Suprapubic skin (tissue), 4 donors: Measurements from ENCODE around the gene PPP6R3. TPM values are rescaled to one million over a fixed set of nuclear protein-coding genes. Genes with fewer than 3 reads are reported as not detected.

Experiments
- DNase-seq, 2 donors: peaks; one replicate each; pipeline ENCODE4 v3.0.0-alpha.2; 2019; ENCODE audit warnings: low spot score in 2 of 2
- H3K27ac ChIP-seq: fragments of 200-600 bp; sonication (generic); one replicate; pipeline ENCODE4 v1.5.1; 2019
- H3K27me3 ChIP-seq: fragments of 200-600 bp; sonication (generic); one replicate; pipeline ENCODE4 v1.5.1; 2019
- H3K36me3 ChIP-seq: fragments of 200-600 bp; sonication (generic); one replicate; pipeline ENCODE4 v1.5.1; 2019
- H3K4me1 ChIP-seq: fragments of 200-600 bp; sonication (generic); one replicate; pipeline ENCODE4 v1.5.1; 2019
- H3K4me3 ChIP-seq: fragments of 200-600 bp; sonication (generic); one replicate; pipeline ENCODE4 v1.5.1; 2019; ENCODE audit warnings: mild to moderate bottlenecking
- H3K9me3 ChIP-seq: fragments of 200-600 bp; sonication (generic); one replicate; pipeline ENCODE4 v1.5.1; 2019
- CTCF ChIP-seq, 2 donors: fragments of 200-600 bp in 1 of 2; fragments of 450-650 bp in 1 of 2; sonication (generic) in 1 of 2; IDR thresholded peaks; one replicate each; pipeline ENCODE4 v1.5.1; 2016 to 2019; ENCODE audit warnings: antibody characterized with exemption in 2 of 2, mild to moderate bottlenecking in 1 of 2, moderate library complexity in 1 of 2
- EP300 ChIP-seq: sonication (generic); formaldehyde crosslinking; IDR thresholded peaks from one replicate; pipeline ENCODE4 v1.6.1; 2017; ENCODE audit warnings: antibody characterized with exemption
- POLR2A ChIP-seq, 2 donors: fragments of 450-650 bp; IDR thresholded peaks; one replicate each; pipeline ENCODE4 v1.6.1; 2017; ENCODE audit warnings: antibody characterized with exemption in 2 of 2, mild to moderate bottlenecking in 2 of 2, moderate library complexity in 2 of 2
- POLR2AphosphoS5 ChIP-seq, 3 donors: sonication (generic); formaldehyde crosslinking; IDR thresholded peaks; one replicate each; pipeline ENCODE4 v1.6.1; 2017; ENCODE audit warnings: antibody characterized with exemption in 3 of 3
- WGBS: methylation state at CpG from one replicate; pipeline ENCODE4 v1.1.5; 2018; 5-methylcytosine and 5-hydroxymethylcytosine counted together
- total RNA-seq, 4 donors: library from RNA; depleted of rRNA; stranded (reverse); fragments of >200 nt; gene quantifications; one replicate each; pipeline ENCODE4 v1.1.0, GENCODE V29; 2016

PPP6R3 gene
- total RNA-seq, 4 donors from 2014 or later, result 81.8 to 197 (median 97.0) TPM

GRCh38 chr11:68541116-68541515 is 80.6 kb downstream of the PPP6R3 start:
- H3K36me3 ChIP-seq, result peaks cover 41% of the 10 kb centered on the region
- H3K9me3 ChIP-seq, result no peaks in the 10 kb centered on the region
- WGBS, result 95% methylated on average over 2 of the region's 2 CpGs
- TF ChIP-seq POLR2A (IDR thresholded peaks at IDR 0.05) (no peak), CTCF (IDR thresholded peaks at IDR 0.05) (no peak), EP300 (no peak), POLR2AphosphoS5 (IDR thresholded peaks at IDR 0.05) (no peak)
- no peak for DNase-seq
- no peak overlapping the region for H3K4me3 ChIP-seq
- H3K27me3 ChIP-seq, result no peaks in the 10 kb centered on the region
- H3K27ac ChIP-seq, result no peak overlapping the region
- H3K4me1 ChIP-seq, result peaks cover 16% of the 10 kb centered on the region

GRCh38 chr11:68541991-68542390 is 81.4 kb downstream of the PPP6R3 start:
- no peak overlapping the region for H3K4me3 ChIP-seq
- no peaks in the 10 kb centered on the region for H3K27me3 ChIP-seq
- H3K9me3 ChIP-seq, result no peaks in the 10 kb centered on the region
- H3K27ac ChIP-seq, result no peak overlapping the region
- peaks cover 15% of the 10 kb centered on the region for H3K4me1 ChIP-seq
- no peak for DNase-seq
- TF ChIP-seq POLR2A (IDR thresholded peaks at IDR 0.05), result no peak
- TF ChIP-seq CTCF (IDR thresholded peaks at IDR 0.05), result no peak
- no peak for TF ChIP-seq EP300
- TF ChIP-seq POLR2AphosphoS5 (IDR thresholded peaks at IDR 0.05), result no peak
- WGBS, result 79% methylated on average over 8 of the region's 8 CpGs
- peaks cover 44% of the 10 kb centered on the region for H3K36me3 ChIP-seq

- Histone ChIP-seq H3K4me3 (no peak overlapping the region), H3K4me1 (peaks cover 15% of the 10 kb centered on the region), H3K9me3 (no peaks in the 10 kb centered on the region), H3K36me3 (peaks cover 42% of the 10 kb centered on the region), H3K27ac (no peak overlapping the region), H3K27me3 (no peaks in the 10 kb centered on the region)
- 77% methylated on average over 5 of the region's 5 CpGs for WGBS
- TF ChIP-seq POLR2A (IDR thresholded peaks at IDR 0.05), result no peak
- TF ChIP-seq CTCF (IDR thresholded peaks at IDR 0.05), result no peak
- no peak for TF ChIP-seq POLR2AphosphoS5 (IDR thresholded peaks at IDR 0.05)
- no peak for TF ChIP-seq EP300
- no peak for DNase-seq
Measured at GRCh38 chr11:68542617-68543016, 82.1 kb downstream of the PPP6R3 start.

GRCh38 chr11:68543594-68543993 is 83.0 kb downstream of the PPP6R3 start:
- WGBS, result 84% methylated on average over 8 of the region's 8 CpGs
- TF ChIP-seq POLR2AphosphoS5 (IDR thresholded peaks at IDR 0.05) (no peak), CTCF (IDR thresholded peaks at IDR 0.05) (no peak)
- Histone ChIP-seq H3K4me3 (no peak overlapping the region), H3K9me3 (no peaks in the 10 kb centered on the region), H3K27ac (no peak overlapping the region), H3K27me3 (no peaks in the 10 kb centered on the region), H3K4me1 (peaks cover 15% of the 10 kb centered on the region), H3K36me3 (peaks cover 37% of the 10 kb centered on the region)
- no peak for DNase-seq

- Histone ChIP-seq H3K27ac (no peak overlapping the region), H3K4me3 (no peak overlapping the region), H3K4me1 (peaks cover 26% of the 10 kb centered on the region), H3K9me3 (no peaks in the 10 kb centered on the region), H3K27me3 (no peaks in the 10 kb centered on the region), H3K36me3 (peaks cover 29% of the 10 kb centered on the region)
- DNase-seq, result no peak
- TF ChIP-seq EP300 (no peak), POLR2A (IDR thresholded peaks at IDR 0.05) (no peak), CTCF (IDR thresholded peaks at IDR 0.05) (no peak), POLR2AphosphoS5 (IDR thresholded peaks at IDR 0.05) (no peak)
Measured at GRCh38 chr11:68545347-68545746, 84.8 kb downstream of the PPP6R3 start.
